ENCODE data around the gene PSMA4.
"Not testable (repeated sequence)": the region's sequence is repeated elsewhere in the genome, so short reads cannot be mapped to it uniquely, and the experiment has no call there.

PSMA4 gene

GRCh38 chr15:78552597-78552996 lies 12.4 kb downstream of the PSMA4 start:
- no peak for DNase-seq

- not testable (repeated sequence) for DNase-seq
Observed at GRCh38 chr15:78560201-78560600, 20.0 kb downstream of the PSMA4 start.

GRCh38 chr15:78561490-78561889 lies 21.2 kb downstream of the PSMA4 start:
- DNase-seq, result no peak

DNA sequence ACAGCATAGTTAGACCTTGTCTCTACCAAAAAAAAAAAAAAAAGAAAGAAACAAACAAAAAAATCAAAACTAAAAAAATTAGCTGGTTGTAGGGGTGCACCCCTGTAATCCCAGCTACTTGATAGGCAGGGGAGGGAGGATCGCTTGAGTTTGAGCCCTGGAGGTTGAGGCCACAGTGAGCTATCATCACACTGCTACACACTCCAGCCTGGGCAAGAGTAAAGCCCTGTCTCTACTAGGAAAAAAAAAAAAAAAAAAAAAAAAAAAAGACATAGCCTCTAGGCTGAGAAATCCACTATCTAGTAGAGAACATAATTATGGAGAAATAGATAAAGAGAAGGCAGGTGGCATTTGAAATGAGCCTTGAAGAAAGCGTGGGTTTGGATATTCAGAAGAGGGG lies 22.8 kb downstream of the PSMA4 start:
- DNase-seq, result no peak

DNA sequence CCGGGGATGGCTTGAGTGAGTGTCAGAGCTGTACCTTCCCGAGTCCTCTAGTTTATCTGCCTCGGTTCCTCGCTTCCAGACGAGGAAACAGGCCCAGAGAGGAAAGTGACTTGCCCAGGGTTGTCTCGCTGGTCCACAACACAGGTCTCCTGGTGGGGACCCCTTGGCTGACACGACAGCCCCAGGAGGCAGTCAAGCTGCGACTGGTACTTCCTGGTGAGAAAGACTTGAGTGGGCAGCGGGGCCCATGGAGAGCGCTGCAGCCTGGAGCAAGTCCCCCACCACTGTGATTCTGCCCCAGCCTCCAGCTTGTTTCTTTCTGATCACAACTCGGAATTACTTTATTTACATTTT lies 24.5 kb downstream of the PSMA4 start:
- DNase-seq, result no peak

- peak; percentile 69 for DNase-seq
Observed at GRCh38 chr15:78565097-78565950, 25.1 kb downstream of the PSMA4 start, which contains the start of gene CHRNA5. Gene CHRNA5 (plus strand): TSS chr15:78565520. CDS start chr15:78565720, 200 bp downstream.

DNA sequence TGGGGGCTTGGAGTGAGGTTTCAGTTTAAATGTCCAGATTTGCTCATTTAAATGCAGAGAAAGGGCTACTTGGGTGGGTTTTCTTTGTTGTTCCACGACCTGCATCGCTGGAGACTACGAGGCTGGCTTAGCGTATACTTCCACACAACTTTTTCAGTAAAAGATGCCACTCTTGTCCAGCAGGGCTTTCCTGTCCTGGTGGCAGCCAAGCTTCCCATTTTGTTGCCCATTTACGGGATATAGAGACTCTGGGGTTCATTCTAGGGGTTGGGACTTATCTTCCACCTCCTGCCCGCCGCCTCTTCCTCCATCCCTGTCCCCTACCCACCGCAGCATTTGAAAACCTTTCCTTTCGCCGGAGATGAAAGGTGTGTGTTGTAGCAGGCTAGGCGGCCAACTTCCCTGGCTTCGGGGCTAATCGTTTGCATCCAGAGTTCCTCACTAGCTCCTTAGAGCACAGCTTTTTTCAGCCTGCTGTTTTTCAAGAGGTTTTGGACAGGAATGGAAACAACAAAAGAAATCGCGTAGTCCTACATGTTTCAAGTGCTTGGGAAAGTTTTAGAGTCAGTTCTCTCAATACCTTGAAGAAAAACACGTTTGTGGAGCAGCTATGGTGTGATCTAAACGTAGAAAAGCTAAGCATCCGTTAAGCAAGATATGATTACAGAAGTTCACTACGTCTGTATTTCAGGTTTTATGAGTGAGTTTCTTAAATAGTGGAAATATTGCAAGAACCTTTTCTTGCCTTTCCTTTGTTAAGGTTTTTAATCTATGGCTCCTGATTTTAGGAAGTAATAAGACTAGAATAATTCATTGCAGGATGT lies 25.9 kb downstream of the PSMA4 start:
- DNase-seq, result no peak

GRCh38 chr15:78567531-78567930 lies 27.3 kb downstream of the PSMA4 start:
- DNase-seq, result no peak

- no peak for DNase-seq
Observed at GRCh38 chr15:78570710-78571109, 30.5 kb downstream of the PSMA4 start.

GRCh38 chr15:78571382-78571781 lies 31.1 kb downstream of the PSMA4 start:
- no peak for DNase-seq

DNA sequence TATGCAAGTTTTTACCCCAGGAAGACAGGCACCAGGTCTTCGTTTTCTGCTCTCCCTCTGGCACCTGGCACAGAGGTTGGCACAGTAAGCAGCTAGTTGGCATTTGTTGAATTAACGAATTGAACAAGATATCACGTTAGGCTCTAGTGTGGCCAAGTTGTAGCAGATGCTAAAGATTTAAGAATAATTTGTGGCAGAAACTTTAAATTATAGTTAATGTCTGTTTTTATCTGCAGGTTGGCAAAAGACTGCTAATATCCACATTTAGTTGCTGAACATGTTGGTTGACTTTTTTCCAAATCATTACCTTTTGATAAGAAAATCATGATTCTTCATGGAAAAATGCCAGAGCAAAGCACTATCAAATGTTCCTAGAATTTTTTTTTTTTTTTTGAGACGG lies 33.2 kb downstream of the PSMA4 start:
- DNase-seq, result no peak

- DNase-seq, result no peak
Observed at GRCh38 chr15:78574944-78575343, 34.7 kb downstream of the PSMA4 start.

GRCh38 chr15:78597583-78597982 lies 57.3 kb downstream of the PSMA4 start:
- no peak for DNase-seq

GRCh38 chr15:78598348-78598747 lies 58.1 kb downstream of the PSMA4 start:
- no peak for DNase-seq

DNA sequence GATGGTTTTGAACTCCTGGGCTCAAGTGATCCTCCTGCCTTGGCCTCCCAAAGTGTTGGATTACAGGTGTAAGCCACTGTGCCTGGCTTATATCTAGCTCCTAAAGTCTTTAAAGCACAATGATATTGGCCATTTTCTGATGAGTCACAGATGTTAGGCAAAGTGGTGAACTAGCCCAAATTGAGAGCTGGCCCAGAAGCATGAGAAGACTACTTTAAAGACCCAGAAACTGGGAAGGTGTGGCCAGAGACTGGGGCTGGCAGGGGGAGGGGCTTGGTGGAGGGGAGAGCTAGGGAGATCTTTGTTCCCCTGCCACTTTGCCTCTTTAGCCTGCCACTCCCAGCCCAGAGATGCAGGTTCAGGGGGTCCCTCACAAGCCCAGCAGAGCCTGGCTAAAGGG lies 58.9 kb downstream of the PSMA4 start:
- DNase-seq, result no peak
